Endometrial microvascular endothelial cells (primary cell): ENCODE measurements around the gene MRPS11. TPM values are rescaled to one million over a fixed set of nuclear protein-coding genes. Genes with fewer than 3 reads are reported as not detected.
"Not testable (repeated sequence)": the region's sequence is repeated elsewhere in the genome, so short reads cannot be mapped to it uniquely, and the experiment has no call there.

Source experiments
- in situ Hi-C: cut with HindIII; loops from 2 replicates; pipeline ENCODE4 v1.10.0; 2017; ENCODE audit warnings: low sequenced_read_pairs, low pct_unique_long_range_greater_than_20kb; ENCODE audit errors: inconsistent ontology term
- total RNA-seq: library from RNA; depleted of rRNA; stranded (reverse); fragments of >200 nt; gene quantifications from one replicate; pipeline ENCODE4 v1.2.3, GENCODE V29; 2015; ENCODE audit errors: inconsistent ontology term

The MRPS11 gene
- 47.9 TPM for total RNA-seq

- in situ Hi-C loops: no loop called here
Measured at GRCh38 chr15:88467073-88467934, at the start of gene MRPS11, which contains the start of gene MRPL46. MRPS11 (plus strand) TSS chr15:88467708; CDS start chr15:88467718, 10 bp downstream. MRPL46 (minus strand) TSS chr15:88467388; CDS start chr15:88467377, 11 bp downstream.

- in situ Hi-C loops: no loop called here
Measured at GRCh38 chr15:88419830-88420229, 47.7 kb upstream of the MRPS11 start.

DNA sequence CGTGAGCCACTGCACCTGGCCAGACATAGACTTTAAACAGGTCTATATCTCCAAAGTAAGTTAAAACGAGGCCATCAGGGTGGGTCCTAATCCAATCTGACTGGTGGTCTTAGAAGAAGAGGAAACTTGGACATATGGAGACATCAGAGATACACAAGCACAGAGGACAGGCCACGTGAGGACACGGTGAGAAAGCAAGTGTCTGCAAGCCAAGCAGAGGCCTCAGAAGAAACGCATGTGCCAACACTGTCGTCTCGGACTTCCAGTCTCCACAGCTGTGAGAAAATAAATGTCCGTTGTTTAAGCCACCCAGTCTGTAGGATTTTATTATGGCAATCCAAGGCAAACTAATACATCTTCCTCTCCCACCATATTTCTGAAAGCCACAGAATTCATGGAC is 44.2 kb upstream of the MRPS11 start:
- in situ Hi-C loops: no loop called here

DNA sequence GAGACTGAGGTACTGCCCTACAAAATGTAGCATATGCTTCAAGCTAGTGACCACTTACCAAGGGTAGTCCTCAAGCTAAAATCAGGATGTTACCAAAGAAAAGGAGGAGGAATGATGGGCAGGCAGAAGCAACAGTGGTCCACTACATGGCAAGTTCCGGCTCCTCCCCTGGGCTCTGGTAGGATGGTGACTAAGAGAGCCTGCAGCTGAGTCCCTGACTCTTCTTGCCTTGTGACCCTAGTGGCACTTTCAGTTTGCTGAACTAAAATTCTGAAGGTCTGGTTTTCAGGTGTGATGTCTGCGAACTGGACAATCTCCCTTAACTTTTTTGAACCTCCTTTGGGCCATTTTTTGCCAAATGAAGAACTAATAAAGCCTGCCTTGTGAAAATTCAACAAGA is 41.2 kb upstream of the MRPS11 start:
- in situ Hi-C loops: no loop called here

DNA sequence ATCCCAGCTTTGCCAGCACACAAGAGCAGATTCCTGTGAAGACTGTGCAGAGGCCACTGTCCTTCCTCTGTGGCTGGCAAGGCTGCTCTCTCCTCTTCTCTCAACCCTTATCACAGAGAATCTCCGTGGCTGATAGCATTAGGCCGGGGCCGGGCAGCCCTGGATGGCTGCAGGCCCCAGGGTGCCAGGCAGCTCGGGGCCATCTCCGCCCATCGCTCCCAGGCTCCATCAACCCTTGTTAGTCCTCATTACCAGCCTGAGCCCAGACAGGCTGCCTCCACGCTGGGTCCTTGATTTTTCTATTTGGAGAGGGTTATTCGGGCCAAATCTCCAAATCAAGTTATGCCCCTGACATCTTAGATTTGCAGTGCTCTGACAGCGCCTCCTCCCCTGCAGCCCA is 39.5 kb upstream of the MRPS11 start:
- in situ Hi-C loops: no loop called here

GRCh38 chr15:88428805-88429605 is 38.5 kb upstream of the MRPS11 start:
- in situ Hi-C loops: no loop called here

DNA sequence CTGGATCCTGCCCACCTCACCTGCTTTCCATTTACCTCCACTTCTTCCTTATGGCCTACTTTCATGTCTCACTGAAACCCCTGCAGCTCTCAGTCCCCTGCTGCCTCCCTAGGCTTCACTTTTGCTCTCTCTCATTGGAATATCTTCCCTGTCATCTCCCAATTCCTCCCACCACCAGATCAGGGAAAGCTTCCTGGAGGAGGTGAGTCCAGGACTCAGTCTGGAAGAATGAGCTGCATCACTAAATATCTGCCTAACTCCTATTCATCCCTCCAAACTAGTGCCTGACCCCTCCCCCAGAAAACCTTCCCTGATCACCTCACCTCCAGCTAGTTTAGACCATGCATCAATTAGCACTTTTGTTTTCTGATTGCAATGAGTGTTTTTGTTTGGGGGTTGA is 37.5 kb upstream of the MRPS11 start:
- in situ Hi-C loops: no loop called here

DNA sequence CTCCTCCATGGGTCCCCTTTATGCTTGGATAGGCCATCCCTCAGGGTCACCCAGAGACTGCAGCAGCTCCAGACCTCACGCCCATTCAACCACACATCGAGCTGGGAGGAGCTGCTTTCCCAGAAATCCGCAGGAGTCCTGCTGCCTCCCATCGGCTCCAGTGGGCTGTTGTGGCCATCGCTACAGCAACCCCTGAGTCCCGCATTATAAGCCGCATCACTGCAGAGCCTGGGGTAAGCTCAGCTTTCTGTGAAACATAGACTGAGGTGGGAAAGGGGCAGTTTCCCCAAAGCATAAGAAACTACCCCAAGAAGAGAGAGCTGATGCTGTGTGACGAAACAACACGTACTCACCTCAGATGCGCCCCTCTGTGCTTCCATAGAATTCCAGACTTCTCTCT is 36.1 kb upstream of the MRPS11 start:
- in situ Hi-C loops: no loop called here

GRCh38 chr15:88433046-88433685 is 34.3 kb upstream of the MRPS11 start:
- in situ Hi-C loops: no loop called here

DNA sequence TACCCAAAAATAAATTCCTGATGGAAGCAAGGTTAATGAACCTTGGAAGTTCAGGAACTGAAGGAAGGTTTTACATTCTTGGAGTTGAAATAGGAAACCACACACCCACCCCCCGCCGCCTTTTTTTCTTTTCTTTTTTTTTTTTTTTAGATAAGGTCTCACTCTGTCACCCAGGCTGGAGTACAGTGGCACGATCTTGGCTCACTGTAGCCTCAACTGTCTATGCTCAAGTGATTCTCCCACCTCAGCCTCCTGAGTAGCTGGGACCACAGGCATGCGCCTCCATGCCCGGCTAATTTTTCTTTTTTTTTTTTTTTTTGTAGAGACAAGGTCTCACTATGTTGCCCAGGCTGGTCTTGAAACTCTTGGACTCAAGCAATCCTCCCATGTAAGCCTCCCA is 33.4 kb upstream of the MRPS11 start:
- in situ Hi-C loops: not testable (repeated sequence)

- in situ Hi-C loops: no loop called here
Measured at GRCh38 chr15:88438181-88438580, 29.3 kb upstream of the MRPS11 start.

DNA sequence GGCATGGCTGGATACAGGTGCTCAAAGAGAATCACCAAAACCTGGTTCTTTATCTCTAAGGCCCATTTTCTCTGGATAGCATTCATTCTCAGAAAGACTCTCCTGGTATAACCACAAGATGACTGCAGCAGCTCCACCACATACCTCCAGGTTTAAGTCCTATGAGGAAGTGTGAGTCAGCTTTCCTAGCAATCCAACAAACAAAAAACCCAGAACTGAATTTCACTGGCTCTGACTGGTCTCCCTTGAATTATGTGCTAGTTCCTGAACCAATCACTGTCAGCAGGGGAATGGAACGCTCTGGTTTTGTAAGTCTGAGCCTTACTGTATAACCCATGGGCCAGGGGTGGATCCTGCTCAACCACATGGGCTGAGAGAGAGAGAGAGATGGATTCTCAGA is 27.5 kb upstream of the MRPS11 start:
- in situ Hi-C loops: no loop called here

DNA sequence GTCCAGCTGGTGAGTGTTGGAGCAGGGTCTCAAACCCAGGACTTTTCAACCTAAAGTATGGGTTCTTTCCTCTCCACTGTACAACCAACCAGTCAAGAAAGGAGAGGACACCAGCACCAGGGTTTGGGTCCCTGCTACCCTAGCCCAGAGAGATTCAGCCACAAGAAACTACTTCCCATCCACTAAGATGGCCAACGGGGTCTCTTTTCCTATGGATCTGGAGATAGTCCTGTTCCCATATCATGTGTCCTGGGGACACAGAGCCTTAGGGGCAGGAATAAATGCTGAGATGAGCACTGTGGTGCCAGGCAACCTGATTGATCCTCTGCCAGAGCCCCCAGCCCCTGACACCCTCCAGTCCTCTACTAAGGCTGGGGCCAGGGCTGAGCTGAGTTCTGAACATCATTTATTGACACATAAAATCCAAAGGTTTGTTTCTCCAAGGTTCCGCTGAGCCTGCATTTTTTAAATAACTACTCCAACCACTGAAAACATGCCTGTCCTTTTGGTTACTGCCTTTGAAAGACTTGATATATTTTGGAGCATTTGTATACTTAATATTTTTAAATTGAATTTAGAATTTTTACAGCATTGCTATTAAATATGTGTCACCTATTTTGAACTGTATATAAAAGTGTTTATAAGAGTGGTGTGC is 26.3 kb upstream of the MRPS11 start:
- in situ Hi-C loops: no loop called here

DNA sequence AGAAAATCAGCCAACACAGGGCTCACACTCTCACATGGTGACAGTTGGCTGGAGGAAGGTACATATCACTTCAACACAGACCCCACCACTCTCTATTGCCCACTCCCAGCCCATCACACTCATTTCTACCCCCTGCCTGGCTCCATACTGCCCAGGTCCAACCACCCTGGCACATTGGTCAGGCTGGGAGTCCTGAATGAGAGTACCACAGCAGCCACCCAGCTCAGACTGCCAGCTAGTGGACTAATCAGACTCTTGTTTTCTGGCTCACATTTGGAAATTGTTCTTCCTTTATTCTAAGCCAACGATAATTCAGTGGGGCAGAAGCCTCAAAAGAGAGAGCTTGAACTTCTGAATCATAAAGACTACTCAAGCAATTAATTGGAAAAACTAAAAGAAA is 20.3 kb upstream of the MRPS11 start:
- in situ Hi-C loops: no loop called here

DNA sequence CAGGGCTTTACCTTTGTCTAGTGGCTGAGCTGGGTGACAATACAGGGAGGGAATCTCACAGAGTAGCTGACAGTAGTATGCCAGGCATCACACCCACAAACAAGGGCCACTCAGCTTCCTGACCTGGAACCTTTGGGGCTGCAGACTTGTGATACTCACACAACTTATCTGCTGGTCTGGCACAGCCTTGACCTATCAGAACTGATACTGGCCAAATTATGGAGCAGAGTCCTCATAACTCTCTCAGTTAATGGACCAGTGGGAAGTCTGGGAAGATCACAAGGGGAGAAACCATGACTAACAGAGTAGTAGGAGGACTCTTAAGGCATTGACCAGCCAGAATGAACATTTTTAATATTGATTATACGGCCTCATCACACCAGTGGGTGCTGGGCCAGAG is 19.8 kb upstream of the MRPS11 start:
- in situ Hi-C loops: no loop called here

DNA sequence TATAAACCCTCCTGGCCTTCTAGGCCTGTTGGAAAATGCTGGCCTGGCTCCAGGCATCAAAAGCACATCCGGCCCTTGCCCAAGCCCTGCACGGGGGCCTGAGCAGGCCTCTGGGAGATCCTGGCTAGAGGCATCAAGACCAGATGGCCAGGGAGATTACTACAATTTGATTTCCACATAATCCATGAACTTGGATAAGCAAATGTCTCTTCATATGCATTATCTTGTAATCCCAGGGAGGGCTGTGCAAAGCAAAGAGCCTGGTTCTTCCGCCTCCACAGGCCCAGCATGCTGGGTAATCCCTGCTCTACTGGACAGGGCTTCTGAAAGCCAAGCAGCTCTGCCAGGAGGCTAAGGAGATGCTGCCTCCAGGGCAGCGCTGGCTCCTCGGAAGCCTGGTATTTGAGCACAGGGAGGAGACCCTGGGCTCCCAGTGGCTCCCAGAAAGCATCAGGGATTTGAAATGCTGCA is 18.5 kb upstream of the MRPS11 start:
- in situ Hi-C loops: no loop called here

- in situ Hi-C loops: no loop called here
Measured at GRCh38 chr15:88449581-88449980, 17.9 kb upstream of the MRPS11 start.

DNA sequence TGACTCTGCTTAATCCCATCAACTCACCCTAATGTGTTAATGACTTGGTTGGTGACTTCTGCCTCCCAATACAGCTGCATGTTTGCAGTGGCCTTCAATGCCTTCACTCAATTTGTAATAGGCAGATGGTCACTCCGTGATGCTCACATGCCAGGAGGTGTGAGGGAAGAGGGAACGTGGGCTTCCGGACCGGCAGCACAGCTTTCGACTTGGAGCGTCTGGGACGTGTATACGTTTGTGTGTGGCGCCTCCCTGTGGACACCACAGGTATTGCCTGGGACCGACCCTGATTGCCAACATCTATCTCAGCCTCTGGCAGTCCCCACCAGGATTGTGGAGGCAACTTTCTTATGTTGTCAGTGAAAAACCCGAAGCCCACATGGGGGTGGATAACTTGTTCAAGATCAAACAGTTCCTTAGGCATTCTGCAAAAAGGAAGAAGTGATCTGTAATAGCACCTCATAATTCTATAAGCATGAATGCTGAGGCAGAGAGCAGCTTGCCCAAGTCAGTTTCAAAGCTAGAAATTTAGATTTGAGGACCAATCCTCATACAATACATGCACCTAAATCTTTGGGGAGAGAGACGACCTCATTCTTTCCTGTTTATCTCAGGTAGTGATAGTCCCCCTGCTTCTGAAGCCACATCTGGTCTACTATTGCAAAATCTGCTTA is 17.2 kb upstream of the MRPS11 start:
- in situ Hi-C loops: no loop called here
